DLD1 (cell line): ENCODE data around the gene NRL.
"Not testable (repeated sequence)": the region's sequence is repeated elsewhere in the genome, so short reads cannot be mapped to it uniquely, and the experiment has no call there.

ENCODE experiments used
- in situ Hi-C: cut with HindIII; loops from 2 replicates; pipeline ENCODE4 v1.10.0; 2017; ENCODE audit warnings: low sequenced_read_pairs

Gene NRL

GRCh38 chr14:24054646-24055045, 60.1 kb downstream of the NRL start:
- in situ Hi-C loops: no loop called here

GRCh38 chr14:24054324-24054641, 60.5 kb downstream of the NRL start:
- in situ Hi-C loops: no loop called here

GRCh38 chr14:24053548-24054323, 61.0 kb downstream of the NRL start:
- in situ Hi-C loops: no loop called here

GRCh38 chr14:24052656-24053547, 61.8 kb downstream of the NRL start:
- in situ Hi-C loops: no loop called here

- in situ Hi-C loops: no loop called here
These were observed 62.7 kb downstream of the NRL start, which contains the start of gene CARMIL3 for GRCh38 chr14:24051789-24052655. Gene CARMIL3, plus strand, starts transcription at chr14:24052009. Its CDS starts 145 bp downstream, at chr14:24052154.

- in situ Hi-C loops: no loop called here
These were observed 63.5 kb downstream of the NRL start for GRCh38 chr14:24051176-24051788.

- in situ Hi-C loops: not testable (repeated sequence)
These were observed 64.0 kb downstream of the NRL start for GRCh38 chr14:24050753-24051152.

GRCh38 chr14:24049002-24049401, 65.7 kb downstream of the NRL start:
- in situ Hi-C loops: not testable (repeated sequence)

GRCh38 chr14:24042746-24043145, 72.0 kb downstream of the NRL start:
- in situ Hi-C loops: no loop called here

GRCh38 chr14:24040692-24041091, 74.1 kb downstream of the NRL start:
- in situ Hi-C loops: no loop called here

GRCh38 chr14:24038686-24039085, 76.1 kb downstream of the NRL start:
- in situ Hi-C loops: no loop called here

- in situ Hi-C loops: no loop called here
These were observed 77.1 kb downstream of the NRL start for GRCh38 chr14:24037658-24038037.

GRCh38 chr14:24036963-24037657, 77.6 kb downstream of the NRL start:
- in situ Hi-C loops: not testable (repeated sequence)

- in situ Hi-C loops: no loop called here
These were observed 78.4 kb downstream of the NRL start for GRCh38 chr14:24036169-24036962.

GRCh38 chr14:24035769-24036168, 79.0 kb downstream of the NRL start:
- in situ Hi-C loops: not testable (repeated sequence)

- in situ Hi-C loops: no loop called here
These were observed 81.9 kb downstream of the NRL start for GRCh38 chr14:24032727-24033418.

- in situ Hi-C loops: not testable (repeated sequence)
These were observed 83.4 kb downstream of the NRL start for GRCh38 chr14:24031331-24031730.

- in situ Hi-C loops: not testable (repeated sequence)
These were observed 85.1 kb downstream of the NRL start for GRCh38 chr14:24029687-24030086.
